Measurements from ENCODE around the gene EEFSEC. TPM values are rescaled to one million over a fixed set of nuclear protein-coding genes. Genes with fewer than 3 reads are reported as not detected.

Gene EEFSEC
- total RNA-seq, 1 experiment from 2014 or later, result 9.6 TPM

- Histone ChIP-seq H3K4me3 (ENCODE audit: low read length) (no peak overlapping the region), H3K79me2 (ENCODE audit: low read length) (no peaks in the 10 kb centered on the region), H3F3A (ENCODE audit: low read length, unreplicated experiment) (no peaks in the 10 kb centered on the region), H3K4me1 (ENCODE audit: insufficient read depth, low read length) (no peaks in the 10 kb centered on the region), H3K9me3 (ENCODE audit: low read length) (no peaks in the 10 kb centered on the region), H3K27me3 (ENCODE audit: low read length) (no peaks in the 10 kb centered on the region), H3K9me2 (replicated peaks; ENCODE audit: low read length) (no peaks in the 10 kb centered on the region), H4K20me1 (ENCODE audit: low read length) (no peaks in the 10 kb centered on the region), H3K4me2 (ENCODE audit: low read length) (no peak overlapping the region), H3K36me3 (ENCODE audit: low read depth, low read length) (no peaks in the 10 kb centered on the region), H3K9ac (ENCODE audit: low read length) (no peak overlapping the region), H3K27ac (ENCODE audit: low read length) (no peak overlapping the region), H2AFZ (ENCODE audit: low read length) (no peak overlapping the region)
- DNase-seq (no peak), ATAC-seq (no peak)
- CTCF ChIA-PET, result no interaction called here
- BruUV-seq (replicated peaks), result no TSS peak
- POLR2A ChIA-PET (ENCODE audit: unreplicated experiment), result no interaction called here
- TF ChIP-seq EZH2phosphoT487 (IDR thresholded peaks at IDR 0.05; ENCODE audit: borderline replicate concordance, low read length) (no peak), CTCF (conservative IDR thresholded peaks at IDR 0.05; ENCODE audit: low read depth, low read length) (no peak), EZH2 (IDR thresholded peaks at IDR 0.05; ENCODE audit: low read length, unreplicated experiment) (no peak)
- intact Hi-C loops (cut with micrococcal nuclease), result no loop called here
Measured at GRCh38 chr3:128267541-128267940, 114.3 kb downstream of the EEFSEC start.

DNA sequence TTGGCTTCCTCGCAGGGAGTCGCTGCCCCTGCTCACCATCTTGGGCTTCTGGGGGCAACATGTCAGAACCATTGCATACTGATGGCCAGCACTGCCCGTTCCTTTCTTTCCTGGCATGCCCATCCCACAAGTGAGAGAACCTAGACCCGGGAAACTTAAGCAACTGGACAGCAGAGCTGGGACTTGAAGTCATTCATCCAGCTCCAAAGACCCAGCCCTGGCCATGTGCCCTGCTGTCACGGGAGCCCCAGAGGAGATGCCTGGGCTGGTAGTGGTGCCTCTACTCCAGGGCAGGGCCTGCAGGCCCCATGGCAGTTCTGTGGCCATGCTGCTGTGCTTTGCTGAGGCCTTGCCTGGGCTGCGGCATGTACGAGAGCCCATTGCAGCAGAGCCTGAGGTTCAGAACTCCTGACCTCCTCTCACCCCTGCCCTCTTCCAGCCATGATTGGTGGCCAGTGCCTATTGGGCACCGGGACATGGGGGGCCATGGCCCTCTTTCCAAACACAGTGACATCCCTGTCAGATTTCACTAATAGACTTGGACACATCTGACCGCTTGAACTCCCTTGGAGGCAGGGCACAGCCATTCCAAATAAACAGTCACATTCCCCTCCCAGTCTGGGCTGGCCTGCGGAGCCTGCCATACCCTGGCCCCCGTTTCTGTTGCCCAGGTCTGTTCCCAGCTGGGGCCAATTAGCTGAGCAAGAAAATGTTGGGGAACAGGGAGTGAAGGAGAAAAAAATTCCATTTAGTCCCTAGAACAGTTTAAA, 115.9 kb downstream of the EEFSEC start:
- Histone ChIP-seq H2AFZ (ENCODE audit: low read length) (no peak overlapping the region), H3K27me3 (ENCODE audit: low read length) (no peaks in the 10 kb centered on the region), H3F3A (ENCODE audit: low read length, unreplicated experiment) (no peaks in the 10 kb centered on the region), H3K4me2 (ENCODE audit: low read length) (no peak overlapping the region), H3K79me2 (ENCODE audit: low read length) (no peaks in the 10 kb centered on the region), H4K20me1 (ENCODE audit: low read length) (no peaks in the 10 kb centered on the region), H3K4me3 (ENCODE audit: low read length) (no peak overlapping the region), H3K36me3 (ENCODE audit: low read depth, low read length) (no peaks in the 10 kb centered on the region), H3K9me3 (ENCODE audit: low read length) (no peaks in the 10 kb centered on the region), H3K9ac (ENCODE audit: low read length) (no peak overlapping the region), H3K9me2 (replicated peaks; ENCODE audit: low read length) (no peaks in the 10 kb centered on the region), H3K4me1 (ENCODE audit: insufficient read depth, low read length) (peaks cover 4% of the 10 kb centered on the region), H3K27ac (ENCODE audit: low read length) (no peak overlapping the region)
- ATAC-seq (no peak), DNase-seq (no peak)
- ChIA-PET POLR2A (ENCODE audit: unreplicated experiment) (no interaction called here), CTCF (no interaction called here)
- intact Hi-C loops (cut with micrococcal nuclease), result no loop called here
- no peak for TF ChIP-seq CTCF (conservative IDR thresholded peaks at IDR 0.05; ENCODE audit: low read depth, low read length)
- TF ChIP-seq EZH2 (IDR thresholded peaks at IDR 0.05; ENCODE audit: low read length, unreplicated experiment), result no peak
- no peak for TF ChIP-seq EZH2phosphoT487 (IDR thresholded peaks at IDR 0.05; ENCODE audit: borderline replicate concordance, low read length)
- BruUV-seq (replicated peaks), result no TSS peak

DNA sequence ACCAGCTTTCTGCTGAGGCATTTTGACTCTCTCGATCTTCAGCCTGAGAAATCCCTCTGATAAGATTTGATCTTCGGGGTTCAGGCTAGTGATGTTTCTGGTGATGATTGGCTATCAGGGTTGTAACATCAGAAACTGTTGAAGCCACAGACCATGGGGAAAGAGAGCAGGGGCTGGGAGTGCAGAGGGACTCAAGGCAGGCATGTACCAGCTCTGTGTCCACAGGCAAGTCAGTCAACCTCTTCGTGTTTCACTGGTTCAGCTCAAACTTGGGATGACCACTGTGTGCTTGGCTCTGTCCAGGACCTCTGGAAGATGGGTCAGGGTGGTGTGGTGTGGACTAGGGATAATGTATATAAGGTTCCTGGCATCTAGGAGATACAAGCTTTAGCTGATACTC, 116.5 kb downstream of the EEFSEC start:
- H3K9me3 ChIP-seq (ENCODE audit: low read length), result no peaks in the 10 kb centered on the region
- H3K9me2 ChIP-seq (replicated peaks; ENCODE audit: low read length), result no peaks in the 10 kb centered on the region
- H3F3A ChIP-seq (ENCODE audit: low read length, unreplicated experiment), result no peaks in the 10 kb centered on the region
- no peak overlapping the region for H3K27ac ChIP-seq (ENCODE audit: low read length)
- ATAC-seq, result no peak
- BruUV-seq (replicated peaks), result no TSS peak
- H3K27me3 ChIP-seq (ENCODE audit: low read length), result no peaks in the 10 kb centered on the region
- H4K20me1 ChIP-seq (ENCODE audit: low read length), result no peaks in the 10 kb centered on the region
- TF ChIP-seq EZH2 (IDR thresholded peaks at IDR 0.05; ENCODE audit: low read length, unreplicated experiment) (no peak), EZH2phosphoT487 (IDR thresholded peaks at IDR 0.05; ENCODE audit: borderline replicate concordance, low read length) (no peak), CTCF (conservative IDR thresholded peaks at IDR 0.05; ENCODE audit: low read depth, low read length) (no peak)
- no peak for DNase-seq
- no peaks in the 10 kb centered on the region for H3K79me2 ChIP-seq (ENCODE audit: low read length)
- no peak overlapping the region for H3K4me3 ChIP-seq (ENCODE audit: low read length)
- no peak overlapping the region for H2AFZ ChIP-seq (ENCODE audit: low read length)
- POLR2A ChIA-PET (ENCODE audit: unreplicated experiment), result no interaction called here
- peaks cover 9% of the 10 kb centered on the region for H3K4me1 ChIP-seq (ENCODE audit: insufficient read depth, low read length)
- intact Hi-C loops (cut with micrococcal nuclease), result no loop called here
- CTCF ChIA-PET, result no interaction called here
- no peaks in the 10 kb centered on the region for H3K36me3 ChIP-seq (ENCODE audit: low read depth, low read length)
- H3K4me2 ChIP-seq (ENCODE audit: low read length), result no peak overlapping the region
- H3K9ac ChIP-seq (ENCODE audit: low read length), result no peak overlapping the region

All from PC-3 (cell line).